Tibial nerve (tissue), 3 donors: ENCODE results near the gene HOMEZ.
"Not testable (repeated sequence)": the region's sequence is repeated elsewhere in the genome, so short reads cannot be mapped to it uniquely, and the experiment has no call there.

ENCODE experiments used
- POLR2A ChIP-seq, 2 donors: fragments of 450-650 bp; IDR thresholded peaks; one replicate each; pipeline ENCODE4 v1.6.1; 2017; ENCODE audit warnings: antibody characterized with exemption in 2 of 2, mild to moderate bottlenecking in 2 of 2, moderate library complexity in 2 of 2
- TF ChIP-seq, protein P1 (sequence below), 5 experiments: fragments of 200-600 bp in 3 of 5; fragments of 450-650 bp in 2 of 5; sonication (generic) in 3 of 5; IDR thresholded peaks; one replicate each; pipeline ENCODE4 v1.5.1; 2016 to 2019; ENCODE audit warnings: antibody characterized with exemption in 5 of 5, mild to moderate bottlenecking in 3 of 5, moderate library complexity in 2 of 5

DNA sequence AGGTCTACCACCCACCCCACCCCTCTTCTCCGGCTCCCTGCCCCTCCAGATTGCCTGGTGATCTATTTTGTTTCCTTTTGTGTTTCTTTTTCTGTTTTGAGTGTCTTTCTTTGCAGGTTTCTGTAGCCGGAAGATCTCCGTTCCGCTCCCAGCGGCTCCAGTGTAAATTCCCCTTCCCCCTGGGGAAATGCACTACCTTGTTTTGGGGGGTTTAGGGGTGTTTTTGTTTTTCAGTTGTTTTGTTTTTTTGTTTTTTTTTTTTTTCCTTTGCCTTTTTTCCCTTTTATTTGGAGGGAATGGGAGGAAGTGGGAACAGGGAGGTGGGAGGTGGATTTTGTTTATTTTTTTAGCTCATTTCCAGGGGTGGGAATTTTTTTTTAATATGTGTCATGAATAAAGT, 39.8 kb upstream of the HOMEZ start:
- TF ChIP-seq POLR2A (IDR thresholded peaks at IDR 0.05), result not testable (repeated sequence)
- TF ChIP-seq, protein P1, sequence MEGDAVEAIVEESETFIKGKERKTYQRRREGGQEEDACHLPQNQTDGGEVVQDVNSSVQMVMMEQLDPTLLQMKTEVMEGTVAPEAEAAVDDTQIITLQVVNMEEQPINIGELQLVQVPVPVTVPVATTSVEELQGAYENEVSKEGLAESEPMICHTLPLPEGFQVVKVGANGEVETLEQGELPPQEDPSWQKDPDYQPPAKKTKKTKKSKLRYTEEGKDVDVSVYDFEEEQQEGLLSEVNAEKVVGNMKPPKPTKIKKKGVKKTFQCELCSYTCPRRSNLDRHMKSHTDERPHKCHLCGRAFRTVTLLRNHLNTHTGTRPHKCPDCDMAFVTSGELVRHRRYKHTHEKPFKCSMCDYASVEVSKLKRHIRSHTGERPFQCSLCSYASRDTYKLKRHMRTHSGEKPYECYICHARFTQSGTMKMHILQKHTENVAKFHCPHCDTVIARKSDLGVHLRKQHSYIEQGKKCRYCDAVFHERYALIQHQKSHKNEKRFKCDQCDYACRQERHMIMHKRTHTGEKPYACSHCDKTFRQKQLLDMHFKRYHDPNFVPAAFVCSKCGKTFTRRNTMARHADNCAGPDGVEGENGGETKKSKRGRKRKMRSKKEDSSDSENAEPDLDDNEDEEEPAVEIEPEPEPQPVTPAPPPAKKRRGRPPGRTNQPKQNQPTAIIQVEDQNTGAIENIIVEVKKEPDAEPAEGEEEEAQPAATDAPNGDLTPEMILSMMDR (IDR thresholded peaks at IDR 0.05), result not testable (repeated sequence)
